ENCODE measurements around the gene FAM135A.

Gene FAM135A

GRCh38 chr6:70502484-70502883 lies 89.2 kb downstream of the FAM135A start:
- DNase-seq = no peak
- Histone ChIP-seq H3K9me3 (no peaks in the 10 kb centered on the region), H3K4me3 (ENCODE audit: low read depth, low read length) (no peak overlapping the region), H3K27me3 (no peaks in the 10 kb centered on the region), H3K36me3 (peaks cover 9% of the 10 kb centered on the region), H3K4me1 (no peaks in the 10 kb centered on the region)
- no peak for TF ChIP-seq CTCF (IDR thresholded peaks at IDR 0.05; ENCODE audit: low read depth, low read length)

- DNase-seq = no peak
- no peaks in the 10 kb centered on the region for H3K4me1 ChIP-seq
- no peaks in the 10 kb centered on the region for H3K27me3 ChIP-seq
- TF ChIP-seq CTCF (IDR thresholded peaks at IDR 0.05; ENCODE audit: low read depth, low read length) = no peak
- H3K4me3 ChIP-seq (ENCODE audit: low read depth, low read length) = no peak overlapping the region
- H3K36me3 ChIP-seq = peaks cover 9% of the 10 kb centered on the region
- no peaks in the 10 kb centered on the region for H3K9me3 ChIP-seq
Measured at GRCh38 chr6:70503813-70504465, 90.6 kb downstream of the FAM135A start.

GRCh38 chr6:70506321-70506720 lies 93.0 kb downstream of the FAM135A start:
- DNase-seq = no peak
- no peak overlapping the region for H3K4me3 ChIP-seq (ENCODE audit: low read depth, low read length)
- no peak for TF ChIP-seq CTCF (IDR thresholded peaks at IDR 0.05; ENCODE audit: low read depth, low read length)
- H3K9me3 ChIP-seq = no peaks in the 10 kb centered on the region
- H3K36me3 ChIP-seq = peaks cover 9% of the 10 kb centered on the region
- H3K27me3 ChIP-seq = no peaks in the 10 kb centered on the region
- no peaks in the 10 kb centered on the region for H3K4me1 ChIP-seq

- no peak overlapping the region for H3K4me3 ChIP-seq (ENCODE audit: low read depth, low read length)
- TF ChIP-seq CTCF (IDR thresholded peaks at IDR 0.05; ENCODE audit: low read depth, low read length) = no peak
- peaks cover 9% of the 10 kb centered on the region for H3K36me3 ChIP-seq
- no peaks in the 10 kb centered on the region for H3K9me3 ChIP-seq
- DNase-seq = no peak
- no peaks in the 10 kb centered on the region for H3K27me3 ChIP-seq
- H3K4me1 ChIP-seq = no peaks in the 10 kb centered on the region
Measured at GRCh38 chr6:70507161-70507560, 93.9 kb downstream of the FAM135A start.

- H3K4me1 ChIP-seq = no peaks in the 10 kb centered on the region
- no peaks in the 10 kb centered on the region for H3K9me3 ChIP-seq
- DNase-seq = no peak
- H3K36me3 ChIP-seq = no peaks in the 10 kb centered on the region; the same call in none of the 2 replicates
- no peak for TF ChIP-seq CTCF (IDR thresholded peaks at IDR 0.05; ENCODE audit: low read depth, low read length)
- H3K4me3 ChIP-seq (ENCODE audit: low read depth, low read length) = no peak overlapping the region
- H3K27me3 ChIP-seq = no peaks in the 10 kb centered on the region
Measured at GRCh38 chr6:70508953-70509352, 95.6 kb downstream of the FAM135A start.

GRCh38 chr6:70510600-70510999 lies 97.3 kb downstream of the FAM135A start:
- no peak for DNase-seq
- Histone ChIP-seq H3K27me3 (no peaks in the 10 kb centered on the region), H3K4me3 (ENCODE audit: low read depth, low read length) (no peak overlapping the region), H3K9me3 (no peaks in the 10 kb centered on the region), H3K36me3 (no peaks in the 10 kb centered on the region; the same call in 1 of the 2 replicates), H3K4me1 (no peaks in the 10 kb centered on the region)
- TF ChIP-seq CTCF (IDR thresholded peaks at IDR 0.05; ENCODE audit: low read depth, low read length) = no peak

Measured in BE2C (cell line).